ENCODE measurements around the gene VENTX.
A peak's percentile ranks its signal among the peaks of the same experiment; 100 is the strongest.

The VENTX gene

GRCh38 chr10:133238466-133238804 is 780 bp downstream of the VENTX start:
- no peak for DNase-seq

DNA sequence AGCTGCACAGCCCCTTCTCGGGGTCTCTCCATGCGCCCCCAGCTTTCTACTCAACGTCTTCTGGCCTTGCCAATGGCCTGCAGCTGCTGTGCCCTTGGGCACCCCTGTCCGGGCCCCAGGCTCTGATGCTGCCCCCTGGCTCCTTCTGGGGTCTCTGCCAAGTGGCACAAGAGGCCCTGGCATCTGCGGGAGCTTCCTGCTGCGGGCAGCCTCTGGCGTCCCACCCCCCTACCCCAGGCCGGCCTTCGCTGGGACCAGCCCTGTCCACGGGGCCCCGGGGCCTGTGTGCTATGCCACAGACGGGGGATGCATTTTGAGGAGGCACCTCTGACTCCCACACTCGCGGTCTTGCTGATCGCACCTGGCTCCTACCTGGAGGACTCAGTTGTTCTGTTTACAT is 2.3 kb downstream of the VENTX start:
- no peak for DNase-seq

- no peak for DNase-seq
These were observed 4.0 kb downstream of the VENTX start for GRCh38 chr10:133241501-133242205.

DNA sequence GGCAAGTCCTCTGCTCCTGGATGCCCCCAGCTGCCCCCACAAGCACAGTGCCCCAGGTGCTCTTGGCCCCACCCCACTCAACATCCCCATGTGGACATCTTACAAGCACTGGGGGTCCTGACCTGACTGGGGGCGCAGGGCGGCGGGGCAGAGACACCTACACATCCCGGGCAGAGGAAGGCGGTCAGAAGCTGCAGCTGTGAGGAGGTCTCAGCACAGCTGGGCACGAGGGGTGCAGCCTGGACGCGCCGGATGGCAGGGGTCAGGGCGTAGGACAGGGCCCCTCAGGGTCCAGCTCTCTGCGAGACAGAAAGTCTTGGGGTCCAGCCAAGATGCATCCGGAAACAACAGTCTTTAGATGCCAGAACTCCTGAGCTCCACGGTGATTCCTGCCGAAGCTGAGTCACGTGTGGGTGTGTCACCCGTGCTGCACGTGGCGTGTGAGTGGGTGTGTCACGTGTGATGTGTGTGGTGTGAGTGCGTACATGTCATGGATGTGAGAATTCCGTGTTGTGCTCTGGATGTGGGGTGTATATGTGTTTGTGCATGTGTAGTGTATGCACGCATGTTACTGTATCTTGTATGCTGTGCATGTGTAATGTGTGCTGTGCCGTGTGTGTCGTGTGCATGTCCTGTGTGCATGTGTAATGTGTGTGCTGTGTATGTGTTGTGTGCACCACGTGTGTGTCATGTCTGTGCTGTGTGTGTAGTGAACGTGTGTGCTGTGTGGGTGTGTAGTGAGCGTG is 5.1 kb downstream of the VENTX start:
- no peak for DNase-seq

GRCh38 chr10:133243593-133243992 is 5.9 kb downstream of the VENTX start:
- DNase-seq, result no peak

DNA sequence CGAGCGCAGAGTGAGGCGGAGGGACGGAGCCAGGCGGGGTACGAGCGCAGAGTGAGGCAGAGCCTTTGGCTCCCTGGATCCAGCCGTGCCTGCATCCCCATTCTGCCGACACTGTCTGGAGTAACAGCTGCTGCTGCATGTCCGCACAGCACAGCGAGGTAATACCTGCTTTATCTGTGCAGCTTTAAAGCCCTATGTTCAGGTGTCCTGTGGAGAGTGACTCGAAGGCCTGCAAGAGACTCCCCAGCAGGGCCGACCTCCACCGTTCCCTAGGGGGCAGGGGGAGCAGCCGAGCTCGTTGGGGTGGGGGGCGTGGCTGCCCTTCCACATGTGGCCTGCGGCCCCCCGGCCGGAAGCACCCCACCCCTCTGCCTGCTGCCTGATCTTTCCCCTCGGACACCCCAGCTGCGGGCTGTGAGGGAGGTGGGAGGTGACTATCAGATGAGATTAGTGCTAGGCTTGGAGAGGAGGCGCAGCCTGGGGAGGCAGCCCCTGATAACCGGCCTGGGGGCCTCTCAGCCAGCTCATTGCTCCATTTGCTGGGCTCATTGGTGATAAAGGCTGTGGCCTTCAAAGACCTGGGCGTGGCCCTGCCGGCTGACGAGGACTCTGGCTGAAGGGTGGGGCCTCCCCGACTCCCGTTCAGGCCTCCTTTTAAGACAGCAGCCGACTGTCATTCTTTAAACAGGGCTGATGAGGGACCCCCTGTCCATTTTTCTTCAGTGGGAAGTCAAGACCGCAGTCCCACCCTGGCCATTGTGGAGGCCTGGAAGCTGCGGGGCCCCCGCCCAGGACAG is 8.0 kb downstream of the VENTX start:
- no peak for DNase-seq

DNA sequence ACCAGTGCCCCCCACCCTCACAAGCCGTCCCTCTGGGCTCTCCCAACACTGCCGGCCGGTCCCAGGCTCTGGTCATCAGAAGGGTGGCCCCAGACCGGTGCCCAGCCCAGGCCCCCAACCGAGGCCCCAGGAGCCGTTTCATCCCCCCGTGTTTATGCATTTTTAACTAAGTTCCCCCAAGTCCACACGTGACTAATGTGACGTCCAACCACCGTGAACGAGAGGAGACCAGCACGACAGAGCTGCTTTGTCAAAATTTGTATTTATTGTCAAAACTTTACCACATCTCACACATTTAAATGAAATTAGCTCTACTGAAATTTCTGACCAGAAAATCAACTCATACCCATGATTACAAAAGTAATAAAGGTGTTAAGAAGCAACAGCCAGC is 8.6 kb downstream of the VENTX start:
- DNase-seq, result no peak

- no peak for DNase-seq
These were observed 10.2 kb downstream of the VENTX start for GRCh38 chr10:133247681-133248333.

DNA sequence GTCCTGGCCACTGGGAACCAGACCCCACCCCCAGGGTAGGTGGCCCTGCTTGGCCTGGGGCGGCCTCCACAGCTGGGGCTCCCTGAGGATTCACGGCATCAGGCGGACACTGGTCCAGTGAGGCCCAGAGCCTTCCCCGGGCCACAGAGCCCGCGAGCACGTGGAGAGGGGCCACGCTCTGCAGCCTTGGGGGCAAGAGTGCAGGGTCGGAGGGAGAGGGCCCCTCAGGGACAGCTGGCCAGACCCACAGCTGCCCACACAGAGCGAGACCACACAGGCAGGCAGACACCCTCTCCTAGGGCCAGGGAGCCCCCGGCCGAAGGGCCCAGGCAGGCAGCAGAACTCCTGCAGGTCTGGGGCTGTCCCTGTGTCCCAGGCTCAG is 10.7 kb downstream of the VENTX start:
- no peak for DNase-seq

DNA sequence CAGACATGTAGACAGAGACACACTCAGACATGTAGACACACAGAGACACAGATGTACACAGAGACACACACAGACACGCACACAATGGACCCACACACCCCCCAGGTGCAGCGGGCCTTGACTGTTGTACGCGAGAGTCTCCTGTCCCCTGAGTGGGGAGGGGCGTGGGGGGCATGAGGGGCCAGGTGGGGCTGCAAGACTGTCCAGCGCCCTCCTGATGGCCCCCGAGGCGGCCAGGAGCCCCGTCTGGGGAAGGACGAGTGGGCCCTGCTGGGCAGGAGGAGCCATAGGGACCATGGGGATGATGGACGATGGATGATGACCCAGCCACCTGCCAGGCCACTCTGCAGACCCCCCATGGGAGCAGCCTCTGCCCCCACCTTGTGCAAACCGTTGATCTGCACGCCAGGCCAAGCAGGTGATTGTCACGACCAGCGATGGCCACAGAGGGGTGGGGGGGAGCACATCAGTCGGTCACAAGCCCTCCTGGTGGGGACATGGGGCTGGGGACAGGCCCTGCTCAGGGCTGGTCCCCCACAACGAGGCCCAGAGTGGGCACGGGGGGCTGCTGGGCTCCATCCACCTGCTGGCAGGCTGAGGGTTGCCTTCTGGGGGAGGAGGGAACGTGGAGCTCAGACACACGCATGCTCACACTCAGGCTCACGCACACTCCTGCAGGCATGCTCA is 11.6 kb downstream of the VENTX start:
- no peak for DNase-seq

- no peak for DNase-seq
These were observed 12.5 kb downstream of the VENTX start for GRCh38 chr10:133249975-133250754.

DNA sequence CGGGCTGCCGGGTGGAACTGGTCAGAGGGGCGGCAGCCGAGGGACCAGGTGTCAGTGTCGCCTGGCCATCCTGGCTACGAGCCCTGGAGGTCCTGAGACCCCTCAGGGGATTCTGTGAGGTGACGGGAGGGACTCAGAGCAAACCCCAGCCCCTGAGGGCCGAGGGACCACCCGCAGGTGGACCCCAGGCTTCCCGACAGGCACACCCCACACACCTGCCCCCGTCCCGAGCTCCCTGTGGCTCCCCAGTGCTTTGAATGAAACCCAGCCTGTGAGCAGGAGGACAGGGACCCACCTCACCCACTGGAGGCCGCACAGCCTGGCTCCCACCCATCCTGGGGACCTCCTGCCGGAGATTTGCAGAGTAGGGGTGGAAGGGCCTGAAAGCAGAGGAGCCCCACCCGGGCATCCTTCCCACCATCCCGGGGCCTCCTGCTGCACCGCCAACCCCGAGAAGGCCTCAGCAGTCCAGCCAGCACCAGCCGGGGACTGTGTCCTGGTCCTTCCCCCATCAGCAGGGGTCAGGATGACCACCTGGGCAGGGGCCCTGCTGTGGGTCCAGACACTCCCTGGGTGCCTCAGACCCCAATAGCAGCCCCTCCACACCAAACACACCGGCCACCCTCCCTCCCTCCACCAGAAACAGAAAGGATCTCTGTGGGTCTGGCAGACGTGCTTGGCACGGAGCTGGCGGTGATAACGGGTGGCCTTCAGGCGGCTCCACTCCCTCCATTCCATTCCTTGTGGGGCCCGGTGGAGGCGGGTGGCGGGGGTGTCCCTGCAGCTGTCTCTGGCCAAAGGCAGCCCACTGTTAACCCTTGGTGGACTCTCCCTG is 13.9 kb downstream of the VENTX start:
- DNase-seq, result no peak

DNA sequence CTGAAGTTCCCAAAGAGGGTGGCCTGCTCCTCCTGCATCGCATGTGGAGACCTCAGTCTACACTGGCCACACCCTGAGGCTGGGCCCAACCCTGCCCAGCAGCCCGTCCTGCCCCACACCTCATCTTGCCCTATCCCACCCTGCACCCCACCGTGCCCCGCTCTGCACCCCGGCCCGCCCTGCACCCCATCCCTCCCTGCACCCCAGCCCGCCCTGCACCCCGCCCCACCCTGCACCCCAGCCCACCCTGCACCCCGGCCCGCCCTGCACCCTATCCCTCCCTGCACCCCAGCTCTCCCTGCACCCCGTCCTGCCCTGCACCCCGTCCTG is 14.5 kb downstream of the VENTX start:
- no peak for DNase-seq

DNA sequence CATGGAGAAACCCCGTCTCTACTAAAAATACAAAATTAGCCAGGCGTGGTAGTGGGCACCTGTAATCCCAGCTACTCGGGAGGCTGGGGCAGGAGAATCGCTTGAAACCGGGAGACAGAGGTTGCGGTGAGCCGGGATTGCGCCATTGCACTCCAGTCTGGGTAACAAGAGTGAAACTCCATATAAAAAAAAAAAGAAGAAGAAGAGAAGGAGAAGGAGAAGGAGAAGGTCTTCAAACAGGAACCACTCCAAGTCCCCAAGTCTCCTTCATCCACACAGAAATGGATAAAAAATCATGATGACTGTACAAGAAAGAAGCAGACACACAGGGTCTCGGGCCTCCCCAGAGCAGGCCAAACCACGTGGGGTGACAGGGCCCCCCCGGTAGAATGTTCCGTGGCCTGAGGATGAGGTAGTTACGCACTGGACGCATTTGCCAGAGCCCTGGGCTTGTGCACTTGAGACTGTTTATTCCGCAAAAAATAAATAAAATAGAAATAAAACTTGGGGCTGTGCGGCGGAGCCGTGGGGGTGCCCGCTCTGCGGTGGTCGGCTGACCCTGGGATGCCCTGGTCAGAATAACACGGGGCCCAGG is 15.8 kb downstream of the VENTX start:
- DNase-seq, result no peak

GRCh38 chr10:133254421-133255120 is 16.9 kb downstream of the VENTX start:
- DNase-seq, result no peak

GRCh38 chr10:133255323-133255722 is 17.7 kb downstream of the VENTX start:
- DNase-seq, result no peak

DNA sequence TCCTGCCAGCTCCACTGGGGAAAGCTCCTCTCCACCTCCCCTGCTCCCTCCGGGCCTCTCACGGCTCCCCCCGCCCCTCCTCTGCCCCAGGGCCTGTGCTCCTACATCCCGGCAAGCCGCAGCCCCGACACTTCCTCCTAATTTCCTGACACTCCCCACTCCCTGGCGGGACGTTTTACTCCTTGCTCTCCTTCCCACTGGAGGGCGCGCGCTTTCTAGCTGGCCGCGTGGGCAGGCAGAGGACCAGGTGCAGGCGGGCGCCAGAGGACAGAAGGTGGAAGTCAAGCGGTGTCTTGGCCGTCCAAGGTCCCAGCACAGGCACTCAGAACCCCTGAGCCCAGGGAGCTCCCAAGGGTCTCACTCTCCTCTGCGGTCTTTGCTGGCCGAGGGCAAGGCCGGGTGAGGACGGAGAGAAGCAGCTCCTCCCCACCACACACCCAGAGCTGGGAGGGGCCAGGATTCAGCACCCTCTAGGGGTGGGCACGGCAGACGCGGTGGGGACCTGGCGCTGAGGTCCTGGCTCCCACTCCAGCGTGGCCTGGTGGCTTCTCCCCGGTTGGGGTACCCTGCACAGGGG is 19.9 kb downstream of the VENTX start:
- peak; percentile 36 for DNase-seq

GRCh38 chr10:133258066-133258817 is 20.6 kb downstream of the VENTX start:
- peak; percentile 39 for DNase-seq
